ENCODE measurements around the gene BMERB1. TPM values are rescaled to one million over a fixed set of nuclear protein-coding genes. Genes with fewer than 3 reads are reported as not detected.

The BMERB1 gene
- total RNA-seq, 1 experiment from 2014 or later, result 13.6 TPM

- TF ChIP-seq ZNF532 (CRISPR knock-in tag; IDR thresholded peaks at IDR 0.05; ENCODE audit: borderline replicate concordance), result no peak
- TF ChIP-seq ZNF671 (CRISPR knock-in tag; IDR thresholded peaks at IDR 0.05), result no peak
- no peak for TF ChIP-seq E2F1 (CRISPR knock-in tag; IDR thresholded peaks at IDR 0.05)
- TF ChIP-seq NFYB (CRISPR knock-in tag; conservative IDR thresholded peaks at IDR 0.05; ENCODE audit: low read depth), result no peak
- TF ChIP-seq ZNF263 (CRISPR knock-in tag; IDR thresholded peaks at IDR 0.05; ENCODE audit: low read depth), result no peak
- no peak for TF ChIP-seq MXD4 (CRISPR knock-in tag; IDR thresholded peaks at IDR 0.05; ENCODE audit: borderline replicate concordance)
- TF ChIP-seq ZNF121 (CRISPR knock-in tag; IDR thresholded peaks at IDR 0.05), result no peak
- no peak for TF ChIP-seq FOXJ3 (CRISPR knock-in tag; IDR thresholded peaks at IDR 0.05; ENCODE audit: borderline replicate concordance)
These were observed 140.2 kb downstream of the BMERB1 start (continued) for GRCh38 chr16:15574614-15574948.

- POLR2A ChIA-PET, result no interaction called here
- peaks cover 10% of the 10 kb centered on the region for H3K9me3 Mint-ChIP-seq
- ATAC-seq, result no peak
- peaks cover 25% of the 10 kb centered on the region for H3K4me1 Mint-ChIP-seq
- H3K27ac Mint-ChIP-seq, result no peak overlapping the region; the same call in 1 of the 2 replicates
- H3K4me3 Mint-ChIP-seq, result no peak overlapping the region
- no peaks in the 10 kb centered on the region for H3K36me3 Mint-ChIP-seq
- no peaks in the 10 kb centered on the region for H3K27me3 Mint-ChIP-seq (ENCODE audit: low read depth)
- TF ChIP-seq ATF2 (CRISPR knock-in tag; IDR thresholded peaks at IDR 0.05; ENCODE audit: borderline replicate concordance, low read depth) (no peak), CBFB (CRISPR knock-in tag; IDR thresholded peaks at IDR 0.05; ENCODE audit: low read depth) (no peak)
- CTCF ChIA-PET, result no interaction called here
- DNase-seq (ENCODE audit: low spot score), result no peak
These were observed 141.1 kb downstream of the BMERB1 start for GRCh38 chr16:15575293-15576049.

- Mint-ChIP-seq H3K4me3 (no peak overlapping the region), H3K27ac (no peak overlapping the region)
- POLR2A ChIA-PET, result no interaction called here
These were observed 142.9 kb downstream of the BMERB1 start for GRCh38 chr16:15576960-15577958.

More at GRCh38 chr16:15576960-15577958, 142.9 kb downstream of the BMERB1 start:
- Mint-ChIP-seq H3K27me3 (ENCODE audit: low read depth) (no peaks in the 10 kb centered on the region), H3K4me1 (peaks cover 14% of the 10 kb centered on the region), H3K9me3 (peaks cover 10% of the 10 kb centered on the region), H3K36me3 (no peaks in the 10 kb centered on the region)
- ATAC-seq (no peak), DNase-seq (ENCODE audit: low spot score) (no peak)
- CTCF ChIA-PET, result no interaction called here
- no peak for TF ChIP-seq PRRX2 (CRISPR knock-in tag; IDR thresholded peaks at IDR 0.05)
- TF ChIP-seq TCF7 (CRISPR knock-in tag; IDR thresholded peaks at IDR 0.05; ENCODE audit: low read depth), result no peak
- no peak for TF ChIP-seq SMAD3 (CRISPR knock-in tag; IDR thresholded peaks at IDR 0.05; ENCODE audit: borderline replicate concordance)
- TF ChIP-seq HMGA2 (CRISPR knock-in tag; IDR thresholded peaks at IDR 0.05), result no peak
- TF ChIP-seq PRDM15 (CRISPR knock-in tag; IDR thresholded peaks at IDR 0.05), result no peak
- no peak for TF ChIP-seq RELA (CRISPR knock-in tag; IDR thresholded peaks at IDR 0.05; ENCODE audit: borderline replicate concordance)
